Gastrocnemius medialis (tissue), 4 donors: Measurements from ENCODE around the gene TANGO6.

Experiments
- CTCF ChIP-seq, 5 experiments: fragments of 450-650 bp in 3 of 5; fragments of 200-600 bp in 2 of 5; sonication (generic) in 2 of 5; IDR thresholded peaks in 4 of 5; conservative IDR thresholded peaks in 1 of 5; 1 replicate in 4 of 5; 2 replicates in 1 of 5; pipeline ENCODE4 v1.5.1; 2016 to 2019; ENCODE audit warnings: antibody characterized with exemption in 5 of 5, mild to moderate bottlenecking in 3 of 5, moderate library complexity in 3 of 5
- POLR2A ChIP-seq, 2 donors: fragments of 450-650 bp; IDR thresholded peaks; one replicate each; pipeline ENCODE4 v1.6.1; 2017; ENCODE audit warnings: antibody characterized with exemption in 2 of 2, mild to moderate bottlenecking in 2 of 2, moderate library complexity in 2 of 2

GRCh38 chr16:68939692-68940320 lies 96.5 kb downstream of the TANGO6 start:
- TF ChIP-seq CTCF (IDR thresholded peaks at IDR 0.05 in 4 of 5, conservative IDR thresholded peaks at IDR 0.05 in 1 of 5): no peak
- TF ChIP-seq POLR2A (IDR thresholded peaks at IDR 0.05): no peak
